Choroid plexus epithelial cell (primary cell): ENCODE results near the gene JOSD2.

ENCODE experiments used
- DNase-seq: peaks from one replicate; pipeline ENCODE4 v3.0.0-alpha.2; 2010; ENCODE audit warnings: low read depth
- H3K4me3 ChIP-seq: 2 replicates; pipeline ENCODE4 v1.5.1; 2011; ENCODE audit warnings: low read depth, mild to moderate bottlenecking, control low read depth, low read length, moderate library complexity
- CTCF ChIP-seq: conservative IDR thresholded peaks from 2 replicates; pipeline ENCODE4 v1.5.1; 2011; ENCODE audit warnings: low read depth, mild to moderate bottlenecking, control low read depth, inconsistent platforms, low read length, moderate library complexity

The JOSD2 gene

GRCh38 chr19:50512999-50513745, 2.2 kb upstream of the JOSD2 start:
- no peak for TF ChIP-seq CTCF
- DNase-seq: no peak
- no peak overlapping the region for H3K4me3 ChIP-seq

- no peak for TF ChIP-seq CTCF
- peak overlapping the region; percentile 90 for H3K4me3 ChIP-seq
- DNase-seq: no peak
These were observed 1.4 kb upstream of the JOSD2 start for GRCh38 chr19:50512112-50512998.

DNA sequence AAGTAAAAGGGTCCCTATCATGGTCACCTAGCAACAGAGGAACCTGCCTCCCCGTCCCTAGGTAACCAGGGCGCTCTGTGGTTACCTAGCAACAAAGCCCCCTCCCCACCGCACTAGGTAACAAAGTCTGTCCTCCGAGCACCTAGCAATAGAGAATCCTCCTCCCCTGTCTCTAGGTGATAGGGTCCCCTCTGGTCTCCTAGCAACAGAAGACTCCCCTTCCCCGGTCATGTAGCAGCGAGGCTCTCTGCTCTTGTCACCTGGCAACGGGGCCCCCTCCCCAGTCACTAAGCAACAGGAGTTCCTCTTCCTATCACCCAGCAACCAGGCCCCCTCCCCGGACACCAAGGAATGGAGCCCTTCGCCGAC, 307 bp downstream of the JOSD2 start:
- no peak for TF ChIP-seq CTCF
- peak overlapping the region; percentile 90 for H3K4me3 ChIP-seq
- DNase-seq: peak; percentile 28

DNA sequence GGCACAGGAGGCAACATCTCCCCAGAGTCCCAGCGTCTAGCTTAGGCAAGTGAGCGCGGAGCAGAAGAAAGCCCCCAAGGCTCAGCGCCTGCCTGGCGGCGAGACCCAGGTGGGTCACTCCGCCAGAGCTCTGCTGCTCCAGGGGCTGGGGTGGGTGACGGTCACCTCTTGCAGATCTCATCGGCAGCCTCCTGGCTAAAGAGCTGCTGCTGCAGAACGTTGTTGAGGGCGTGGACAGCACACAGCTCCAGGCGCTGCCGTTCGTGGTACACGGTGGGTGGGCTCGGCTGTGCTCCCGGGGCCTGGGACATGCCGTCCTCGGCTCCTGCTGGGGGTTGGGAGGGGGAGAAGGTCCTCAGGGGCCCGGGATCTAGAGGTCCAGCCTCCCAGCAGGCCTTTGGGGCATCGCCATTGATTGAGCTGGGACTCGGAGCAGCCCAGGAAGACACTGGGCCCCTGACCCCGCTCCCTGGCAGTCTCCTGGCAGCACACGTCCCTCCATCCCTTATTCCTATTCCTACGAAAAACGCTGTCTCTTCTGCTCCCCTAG, 795 bp downstream of the JOSD2 start:
- no peak for TF ChIP-seq CTCF

DNA sequence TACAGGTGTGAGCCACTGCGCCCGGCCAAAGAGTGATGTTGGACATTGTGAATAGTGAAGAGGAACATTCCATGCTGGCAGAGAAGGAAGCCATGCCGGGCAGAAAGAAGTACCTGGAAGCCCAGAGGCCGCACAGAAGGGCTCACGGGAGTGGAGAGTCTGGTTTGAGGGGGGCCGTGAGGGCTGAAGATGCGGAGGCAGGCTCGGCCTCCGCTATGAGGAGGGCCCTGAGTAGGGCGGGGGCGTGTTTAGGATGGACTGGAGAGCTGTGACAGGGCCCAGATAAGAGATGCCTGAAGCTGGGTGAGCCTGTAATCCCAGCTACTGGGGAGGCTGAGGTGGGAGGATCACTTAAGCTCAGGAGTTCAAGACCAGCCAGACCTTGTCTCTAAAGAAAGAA, 1.6 kb downstream of the JOSD2 start:
- DNase-seq: no peak
- H3K4me3 ChIP-seq: no peak overlapping the region
- TF ChIP-seq CTCF: no peak

More for the DNA sequence above, 795 bp downstream of the JOSD2 start:
- DNase-seq: peak; percentile 13
- H3K4me3 ChIP-seq: peak overlapping the region; percentile 90

DNA sequence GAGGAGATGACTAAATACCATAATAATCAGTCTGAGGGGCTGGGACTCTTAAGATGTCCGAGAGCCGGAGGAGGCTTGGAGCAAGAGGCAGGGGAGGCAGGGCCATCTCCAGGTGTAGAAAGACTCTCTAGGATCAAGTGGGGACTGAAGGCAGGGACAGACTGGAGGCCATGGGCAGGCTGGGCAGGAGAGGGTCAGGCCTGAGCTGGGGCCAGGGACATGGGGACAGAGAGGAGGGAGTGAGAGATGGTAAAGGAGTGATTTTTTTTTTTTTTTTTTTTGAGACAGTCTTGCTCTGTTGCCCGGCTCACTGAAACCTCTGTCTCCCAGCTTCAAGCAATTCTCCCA, 2.2 kb downstream of the JOSD2 start:
- no peak overlapping the region for H3K4me3 ChIP-seq
- no peak for TF ChIP-seq CTCF
- no peak for DNase-seq
